Activated CD4-positive, alpha-beta memory T cell treated with anti-CD3 and anti-CD28 coated beads, Interleukin-2, amount 10 ng/mL, durations not matched to agents 7 days and 5 days (primary cell): ENCODE measurements around the gene C8G. TPM values are rescaled to one million over a fixed set of nuclear protein-coding genes. Genes with fewer than 3 reads are reported as not detected.

Experiments used
- CTCF ChIA-PET: fragments of 350-600 bp; sonication (Branson Sonifier 250); formaldehyde crosslinking; loops from one replicate; lab custom pipeline; 2021; ENCODE audit warnings: antibody characterized with exemption, inconsistent platforms; lab: Charles Lee
- POLR2A ChIA-PET: fragments of 350-600 bp; sonication (Branson Sonifier 250); formaldehyde crosslinking; loops from one replicate; lab custom pipeline; 2021; ENCODE audit warnings: antibody characterized with exemption; lab: Charles Lee
- DNase-seq: peaks from one replicate; pipeline ENCODE4 v3.0.0-alpha.2; 2020
- H3K27ac Mint-ChIP-seq: one replicate; pipeline ENCODE4 v1.8.0; 2021; ENCODE audit warnings: mild to moderate bottlenecking, mixed read lengths
- H3K27me3 Mint-ChIP-seq: one replicate; pipeline ENCODE4 v1.8.0; 2021; ENCODE audit warnings: mixed read lengths
- H3K36me3 Mint-ChIP-seq: one replicate; pipeline ENCODE4 v1.8.0; 2021; ENCODE audit warnings: low read depth, mixed read lengths
- H3K4me1 Mint-ChIP-seq: one replicate; pipeline ENCODE4 v1.8.0; 2021; ENCODE audit warnings: mixed read lengths
- H3K4me3 Mint-ChIP-seq: one replicate; pipeline ENCODE4 v1.8.0; 2021; ENCODE audit warnings: mild to moderate bottlenecking, mixed read lengths
- H3K9me3 Mint-ChIP-seq: one replicate; pipeline ENCODE4 v1.8.0; 2021; ENCODE audit warnings: mixed read lengths
- total RNA-seq, 2 experiments: library from RNA; stranded (reverse); gene quantifications; one replicate each; pipeline ENCODE4 v1.2.3, GENCODE V29; 2021

The C8G gene
- total RNA-seq, 2 experiments from 2014 or later, result 1.5 to 3.2 TPM

- CTCF ChIA-PET, result interaction anchor here (0.8 to 1.6 kb wide), 3 partner anchors 9 to 110 kb away, joined by 3 to 5 read pairs (median 3); no protein-coding TSS in a partner anchor
- Mint-ChIP-seq H3K4me3 (no peak overlapping the region), H3K36me3 (peaks cover 48% of the 10 kb centered on the region), H3K27me3 (no peaks in the 10 kb centered on the region), H3K4me1 (peaks cover 17% of the 10 kb centered on the region), H3K27ac (no peak overlapping the region), H3K9me3 (no peaks in the 10 kb centered on the region)
- POLR2A ChIA-PET, result interaction anchor here (0.8 to 2.3 kb wide), 4 partner anchors 11 to 35 kb away, joined by 3 to 6 read pairs (median 4); no protein-coding TSS in a partner anchor
- DNase-seq, result no peak
Observed at GRCh38 chr9:136937186-136938001, 7.6 kb upstream of the C8G start.

- DNase-seq, result no peak
- POLR2A ChIA-PET, result interaction anchor here (1.3 to 2.3 kb wide), 2 partner anchors 38 to 57 kb away, joined by 4 to 6 read pairs; no protein-coding TSS in a partner anchor
- peaks cover 36% of the 10 kb centered on the region for H3K36me3 Mint-ChIP-seq
- no peaks in the 10 kb centered on the region for H3K9me3 Mint-ChIP-seq
- H3K4me1 Mint-ChIP-seq, result peaks cover 16% of the 10 kb centered on the region
- CTCF ChIA-PET, result interaction anchor here (1.2 kb wide), 1 partner anchor 97 kb away, joined by 4 read pairs; the partner anchor contains the start of gene AJM1
- no peak overlapping the region for H3K4me3 Mint-ChIP-seq
- no peaks in the 10 kb centered on the region for H3K27me3 Mint-ChIP-seq
- peak overlapping the region; percentile 4 for H3K27ac Mint-ChIP-seq
Observed at GRCh38 chr9:136939431-136939995, 5.5 kb upstream of the C8G start.

- Mint-ChIP-seq H3K27ac (no peak overlapping the region), H3K9me3 (no peaks in the 10 kb centered on the region), H3K4me1 (peaks cover 19% of the 10 kb centered on the region), H3K27me3 (no peaks in the 10 kb centered on the region), H3K36me3 (peaks cover 33% of the 10 kb centered on the region), H3K4me3 (no peak overlapping the region)
- POLR2A ChIA-PET, result interaction anchor here (2.3 kb wide), 1 partner anchor 38 kb away, joined by 6 read pairs; no protein-coding TSS in a partner anchor
- no peak for DNase-seq
- CTCF ChIA-PET, result interaction anchor here (1.2 kb wide), 1 partner anchor 98 kb away, joined by 4 read pairs; the partner anchor contains the start of gene AJM1
Observed at GRCh38 chr9:136939996-136940525, 5.0 kb upstream of the C8G start.

- Mint-ChIP-seq H3K36me3 (peaks cover 33% of the 10 kb centered on the region), H3K4me1 (peaks cover 19% of the 10 kb centered on the region), H3K4me3 (no peak overlapping the region), H3K27me3 (no peaks in the 10 kb centered on the region), H3K27ac (no peak overlapping the region), H3K9me3 (no peaks in the 10 kb centered on the region)
- no peak for DNase-seq
- ChIA-PET CTCF (no interaction called here), POLR2A (no interaction called here)
Observed at GRCh38 chr9:136940526-136941230, 4.4 kb upstream of the C8G start.

- H3K4me3 Mint-ChIP-seq, result no peak overlapping the region
- no peaks in the 10 kb centered on the region for H3K9me3 Mint-ChIP-seq
- no peak overlapping the region for H3K27ac Mint-ChIP-seq
- DNase-seq, result no peak
- H3K4me1 Mint-ChIP-seq, result peaks cover 19% of the 10 kb centered on the region
- peaks cover 33% of the 10 kb centered on the region for H3K36me3 Mint-ChIP-seq
- no peaks in the 10 kb centered on the region for H3K27me3 Mint-ChIP-seq
- ChIA-PET POLR2A (no interaction called here), CTCF (no interaction called here)
Observed at GRCh38 chr9:136941231-136942111, 3.6 kb upstream of the C8G start.

GRCh38 chr9:136942112-136942880 lies 2.7 kb upstream of the C8G start:
- peak overlapping the region; percentile 52 for H3K27ac Mint-ChIP-seq
- POLR2A ChIA-PET, result interaction anchor here (0.7 kb wide), 1 partner anchor 172 kb away, joined by 3 read pairs; the partner anchor contains the start of gene DPP7
- no peaks in the 10 kb centered on the region for H3K27me3 Mint-ChIP-seq
- H3K36me3 Mint-ChIP-seq, result peaks cover 31% of the 10 kb centered on the region
- peak overlapping the region; percentile 67 for H3K4me3 Mint-ChIP-seq
- CTCF ChIA-PET, result no interaction called here
- no peak for DNase-seq
- no peaks in the 10 kb centered on the region for H3K9me3 Mint-ChIP-seq
- H3K4me1 Mint-ChIP-seq, result peaks cover 18% of the 10 kb centered on the region

GRCh38 chr9:136942881-136943230 lies 2.2 kb upstream of the C8G start:
- Mint-ChIP-seq H3K4me3 (peak overlapping the region; percentile 67), H3K27ac (peak overlapping the region; percentile 52), H3K36me3 (peaks cover 30% of the 10 kb centered on the region), H3K4me1 (peaks cover 18% of the 10 kb centered on the region), H3K9me3 (no peaks in the 10 kb centered on the region), H3K27me3 (no peaks in the 10 kb centered on the region)
- no peak for DNase-seq
- POLR2A ChIA-PET, result interaction anchor here (0.7 to 2.0 kb wide), 3 partner anchors 41 to 172 kb away, joined by 3 to 11 read pairs (median 8); partner anchors contain the start of gene DPP7
- CTCF ChIA-PET, result interaction anchor here (7.2 kb wide), 1 partner anchor 90 kb away, joined by 149 read pairs; the partner anchor contains the start of gene FUT7

GRCh38 chr9:136943291-136944211 lies 1.5 kb upstream of the C8G start:
- DNase-seq, result peak; percentile 57
- Mint-ChIP-seq H3K27me3 (no peaks in the 10 kb centered on the region), H3K36me3 (peaks cover 30% of the 10 kb centered on the region), H3K4me1 (peaks cover 22% of the 10 kb centered on the region), H3K27ac (peak overlapping the region; percentile 74), H3K9me3 (no peaks in the 10 kb centered on the region), H3K4me3 (peak overlapping the region; percentile 80)
- ChIA-PET CTCF (interaction anchor here (0.5 to 7.2 kb wide), 3 partner anchors 31 to 90 kb away, joined by 3 to 149 read pairs (median 3); partner anchors contain the start of gene FUT7), POLR2A (interaction anchor here (0.7 to 2.0 kb wide), 13 partner anchors 21 to 171 kb away, joined by 3 to 11 read pairs (median 4); partner anchors contain the start of genes AJM1, DPP7, PAXX and RABL6)

- no peaks in the 10 kb centered on the region for H3K27me3 Mint-ChIP-seq
- ChIA-PET POLR2A (interaction anchor here (0.8 to 2.0 kb wide), 13 partner anchors 21 to 136 kb away, joined by 3 to 11 read pairs (median 4); partner anchors contain the start of genes AJM1, PAXX and RABL6), CTCF (interaction anchor here (0.6 to 7.2 kb wide), 3 partner anchors 55 to 123 kb away, joined by 3 to 149 read pairs (median 6); partner anchors contain the start of gene FUT7)
- H3K9me3 Mint-ChIP-seq, result no peaks in the 10 kb centered on the region
- peak overlapping the region; percentile 80 for H3K4me3 Mint-ChIP-seq
- H3K27ac Mint-ChIP-seq, result peak overlapping the region; percentile 74
- H3K36me3 Mint-ChIP-seq, result peaks cover 27% of the 10 kb centered on the region
- DNase-seq, result no peak
- peaks cover 25% of the 10 kb centered on the region for H3K4me1 Mint-ChIP-seq
Observed at GRCh38 chr9:136944212-136944518, 878 bp upstream of the C8G start.
